ENCODE data around the gene MPP4. TPM values are rescaled to one million over a fixed set of nuclear protein-coding genes. Genes with fewer than 3 reads are reported as not detected.

The MPP4 gene
- total and polyA plus RNA-seq, 2 donors (not counting 1 experiment from before 2014, with no cell fraction given) = 0.50 to 4.4 TPM

DNA sequence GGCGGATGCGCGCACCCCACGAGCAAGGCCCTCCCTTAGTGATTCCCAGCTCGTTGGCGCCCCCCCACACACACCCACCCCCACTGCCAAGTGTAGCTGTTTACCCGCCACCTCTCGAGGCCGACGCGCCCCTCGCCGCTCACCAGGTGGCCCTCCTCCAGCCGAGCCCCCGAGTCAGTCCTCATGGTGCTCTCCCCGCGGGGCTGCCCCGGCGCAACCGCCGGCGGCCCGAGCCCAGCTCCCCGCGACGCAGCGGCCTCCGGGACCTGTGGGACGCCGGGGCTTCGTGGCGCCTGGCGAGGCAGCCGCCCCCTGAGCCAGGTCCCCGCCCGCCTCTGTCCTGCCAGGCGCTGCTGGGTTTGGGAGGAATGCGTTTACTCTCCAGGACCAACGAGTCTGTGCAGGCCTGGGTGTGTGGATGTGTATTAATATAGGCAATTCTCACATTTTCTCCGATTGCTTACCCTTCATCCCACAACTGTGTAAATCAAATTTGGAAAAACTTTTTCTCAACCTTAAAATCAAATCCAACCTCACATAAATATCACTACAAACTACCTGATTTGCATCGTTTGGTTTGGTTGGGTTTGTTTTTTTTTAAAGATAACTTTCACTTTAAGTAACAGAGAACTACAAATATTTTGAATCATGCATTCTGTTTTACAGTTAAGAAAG is 55.1 kb downstream of the MPP4 start, which contains the start of gene TMEM237:
TSS of gene TMEM237 (minus strand) at position 288 of the 675 bp plus-strand sequence. CDS start at position 185, 103 bp downstream.
- Histone ChIP-seq H3K4me2 (ENCODE audit: extremely low read depth, insufficient read depth, low read length) (peak within 1 kb of the TSS; percentile 95), H3K36me3 (ENCODE audit: control insufficient read depth, insufficient read depth, low read length) (peaks cover 2% of the 10 kb centered on the region), H4K20me1 (ENCODE audit: control insufficient read depth, extremely low read depth, insufficient read depth, low read length) (no peaks in the 10 kb centered on the region), H3K27ac (ENCODE audit: insufficient read depth, low read length) (peak within 1 kb of the TSS; percentile 97), H3K27me3 (ENCODE audit: control insufficient read depth, insufficient read depth, low read length) (no peaks in the 10 kb centered on the region), H3K4me1 (ENCODE audit: control insufficient read depth, extremely low read depth, insufficient read depth, low read length) (peaks cover 3% of the 10 kb centered on the region), H2AFZ (ENCODE audit: low read length) (peak within 1 kb of the TSS; percentile 91), H3K79me2 (ENCODE audit: control insufficient read depth, insufficient read depth, low read length) (peaks cover 13% of the 10 kb centered on the region), H3K9me3 (ENCODE audit: control insufficient read depth, insufficient read depth, low read depth, low read length) (no peaks in the 10 kb centered on the region), H3K4me3 (replicated peaks in 1 of 4; ENCODE audit: control extremely low read depth in 1 of 4, insufficient read depth in 1 of 4, low read depth in 3 of 4, low read length in 4 of 4) (peak within 1 kb of the TSS; percentile 69 to 89 (median 82)), H3K9ac (ENCODE audit: insufficient read depth, low read length) (peak within 1 kb of the TSS; percentile 92)
- peak; percentile 19 to 54 for DNase-seq (ENCODE audit: low read depth in 2 of 2)
- no peak for TF ChIP-seq EZH2 (IDR thresholded peaks at IDR 0.05; ENCODE audit: low read length, missing control alignments)
- TF ChIP-seq, protein P1, sequence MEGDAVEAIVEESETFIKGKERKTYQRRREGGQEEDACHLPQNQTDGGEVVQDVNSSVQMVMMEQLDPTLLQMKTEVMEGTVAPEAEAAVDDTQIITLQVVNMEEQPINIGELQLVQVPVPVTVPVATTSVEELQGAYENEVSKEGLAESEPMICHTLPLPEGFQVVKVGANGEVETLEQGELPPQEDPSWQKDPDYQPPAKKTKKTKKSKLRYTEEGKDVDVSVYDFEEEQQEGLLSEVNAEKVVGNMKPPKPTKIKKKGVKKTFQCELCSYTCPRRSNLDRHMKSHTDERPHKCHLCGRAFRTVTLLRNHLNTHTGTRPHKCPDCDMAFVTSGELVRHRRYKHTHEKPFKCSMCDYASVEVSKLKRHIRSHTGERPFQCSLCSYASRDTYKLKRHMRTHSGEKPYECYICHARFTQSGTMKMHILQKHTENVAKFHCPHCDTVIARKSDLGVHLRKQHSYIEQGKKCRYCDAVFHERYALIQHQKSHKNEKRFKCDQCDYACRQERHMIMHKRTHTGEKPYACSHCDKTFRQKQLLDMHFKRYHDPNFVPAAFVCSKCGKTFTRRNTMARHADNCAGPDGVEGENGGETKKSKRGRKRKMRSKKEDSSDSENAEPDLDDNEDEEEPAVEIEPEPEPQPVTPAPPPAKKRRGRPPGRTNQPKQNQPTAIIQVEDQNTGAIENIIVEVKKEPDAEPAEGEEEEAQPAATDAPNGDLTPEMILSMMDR (conservative IDR thresholded peaks at IDR 0.05 in 1 of 2, IDR thresholded peaks at IDR 0.05 in 1 of 2; ENCODE audit: low read depth in 1 of 2, low read length in 2 of 2) = no peak

DNA sequence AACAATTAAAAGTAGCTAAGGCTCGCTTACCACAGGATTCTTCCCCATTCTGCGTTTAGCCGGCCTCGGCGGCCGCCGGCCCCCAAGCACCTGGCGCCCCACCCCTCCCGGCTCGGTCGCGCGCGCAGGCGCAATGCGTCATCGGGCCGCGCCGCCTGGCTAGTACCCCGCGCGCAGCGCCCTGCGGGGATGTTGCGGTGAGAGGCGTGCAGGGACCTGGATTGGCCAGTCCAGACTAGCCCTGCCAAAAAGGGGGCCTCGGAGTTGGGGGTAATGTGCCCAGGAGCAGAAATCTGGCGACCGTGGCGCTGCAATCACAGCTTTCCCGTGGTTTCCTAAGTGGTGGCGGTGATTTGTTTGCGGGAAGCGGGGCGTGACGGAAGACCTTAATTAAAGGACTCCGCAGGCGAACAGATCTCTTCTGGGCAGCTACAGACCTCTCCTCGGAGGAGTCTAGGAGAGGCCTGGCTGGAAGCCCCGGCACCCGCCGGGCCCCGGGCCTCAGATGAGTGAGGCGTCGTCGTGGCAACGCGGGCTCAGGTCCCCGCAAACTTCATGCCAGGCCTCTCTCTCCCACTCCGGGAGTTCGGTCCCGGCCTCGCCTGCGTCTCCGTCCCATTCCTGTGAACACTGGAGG is 55.7 kb downstream of the MPP4 start:
- Histone ChIP-seq H3K27me3 (ENCODE audit: control insufficient read depth, insufficient read depth, low read length) (no peaks in the 10 kb centered on the region), H3K9ac (ENCODE audit: insufficient read depth, low read length) (peak overlapping the region; percentile 92), H2AFZ (ENCODE audit: low read length) (peak overlapping the region; percentile 91), H3K4me2 (ENCODE audit: extremely low read depth, insufficient read depth, low read length) (peak overlapping the region; percentile 95), H4K20me1 (ENCODE audit: control insufficient read depth, extremely low read depth, insufficient read depth, low read length) (no peaks in the 10 kb centered on the region), H3K4me1 (ENCODE audit: control insufficient read depth, extremely low read depth, insufficient read depth, low read length) (peaks cover 3% of the 10 kb centered on the region), H3K27ac (ENCODE audit: insufficient read depth, low read length) (peak overlapping the region; percentile 97), H3K36me3 (ENCODE audit: control insufficient read depth, insufficient read depth, low read length) (peaks cover 4% of the 10 kb centered on the region), H3K79me2 (ENCODE audit: control insufficient read depth, insufficient read depth, low read length) (peaks cover 13% of the 10 kb centered on the region), H3K4me3 (replicated peaks in 1 of 4; ENCODE audit: control extremely low read depth in 1 of 4, insufficient read depth in 1 of 4, low read depth in 3 of 4, low read length in 4 of 4) (peak overlapping the region; percentile 69 to 89 (median 82)), H3K9me3 (ENCODE audit: control insufficient read depth, insufficient read depth, low read depth, low read length) (no peaks in the 10 kb centered on the region)
- no peak for TF ChIP-seq EZH2 (IDR thresholded peaks at IDR 0.05; ENCODE audit: low read length, missing control alignments)
- TF ChIP-seq, protein P1 (conservative IDR thresholded peaks at IDR 0.05 in 1 of 2, IDR thresholded peaks at IDR 0.05 in 1 of 2; ENCODE audit: low read depth in 1 of 2, low read length in 2 of 2) = no peak
- peak; percentile 76 to 83 for DNase-seq (ENCODE audit: low read depth in 2 of 2)

DNA sequence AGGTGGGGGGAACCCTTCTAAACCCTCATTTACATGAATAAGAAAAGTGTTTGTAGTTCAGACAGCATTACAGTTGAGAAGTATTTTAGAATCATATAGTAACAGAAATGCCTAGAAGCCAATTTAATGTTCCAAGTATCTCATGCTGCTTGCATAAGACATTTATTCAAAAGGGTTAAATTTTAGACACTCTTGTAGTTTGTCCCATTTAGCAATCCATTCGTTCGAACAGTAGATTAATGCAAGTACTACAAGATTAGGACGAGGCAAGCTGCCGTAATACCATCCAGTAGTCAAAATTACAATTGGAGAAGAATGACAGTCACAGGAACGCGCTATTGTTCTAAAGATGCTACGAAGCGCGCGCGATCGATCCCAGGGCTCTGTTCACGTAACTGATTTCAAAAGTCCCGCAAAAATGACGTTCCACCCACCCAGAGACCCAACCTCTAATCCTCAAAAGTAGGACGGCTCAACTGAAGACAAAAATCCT is 56.3 kb downstream of the MPP4 start:
- Histone ChIP-seq H3K4me1 (ENCODE audit: control insufficient read depth, extremely low read depth, insufficient read depth, low read length) (peaks cover 3% of the 10 kb centered on the region), H3K27me3 (ENCODE audit: control insufficient read depth, insufficient read depth, low read length) (no peaks in the 10 kb centered on the region), H3K4me2 (ENCODE audit: extremely low read depth, insufficient read depth, low read length) (peak overlapping the region; percentile 91), H3K9ac (ENCODE audit: insufficient read depth, low read length) (peak overlapping the region; percentile 92), H3K9me3 (ENCODE audit: control insufficient read depth, insufficient read depth, low read depth, low read length) (no peaks in the 10 kb centered on the region), H3K4me3 (replicated peaks in 1 of 4; ENCODE audit: control extremely low read depth in 1 of 4, insufficient read depth in 1 of 4, low read depth in 3 of 4, low read length in 4 of 4) (peak overlapping the region; percentile 69 to 89 (median 82)), H3K79me2 (ENCODE audit: control insufficient read depth, insufficient read depth, low read length) (peaks cover 13% of the 10 kb centered on the region), H3K27ac (ENCODE audit: insufficient read depth, low read length) (peak overlapping the region; percentile 97), H4K20me1 (ENCODE audit: control insufficient read depth, extremely low read depth, insufficient read depth, low read length) (no peaks in the 10 kb centered on the region), H3K36me3 (ENCODE audit: control insufficient read depth, insufficient read depth, low read length) (peaks cover 4% of the 10 kb centered on the region), H2AFZ (ENCODE audit: low read length) (peak overlapping the region; percentile 91)
- TF ChIP-seq EZH2 (IDR thresholded peaks at IDR 0.05; ENCODE audit: low read length, missing control alignments) = no peak
- DNase-seq (ENCODE audit: low read depth in 2 of 2) = no peak

All from fibroblast of lung (primary cell).